T47D (cell line): ENCODE measurements around the gene PRIMPOL.
"Not testable (repeated sequence)": the region's sequence is repeated elsewhere in the genome, so short reads cannot be mapped to it uniquely, and the experiment has no call there.

Experiments
- DNase-seq, 2 experiments: peaks; one replicate each; pipeline versions ENCODE4 v3.0.0 to v3.0.0-alpha.2; 2011 to 2012; ENCODE audit warnings: low read depth in 1 of 2, low spot score in 1 of 2
- JUND ChIP-seq: IDR thresholded peaks from 2 replicates; pipeline ENCODE4 v1.6.1; 2012; ENCODE audit warnings: low read depth
- in situ Hi-C: cut with HindIII; loops from 2 replicates; pipeline ENCODE4 v1.10.0; 2016; ENCODE audit warnings: low sequenced_read_pairs, low pct_unique_long_range_greater_than_20kb

PRIMPOL gene

DNA sequence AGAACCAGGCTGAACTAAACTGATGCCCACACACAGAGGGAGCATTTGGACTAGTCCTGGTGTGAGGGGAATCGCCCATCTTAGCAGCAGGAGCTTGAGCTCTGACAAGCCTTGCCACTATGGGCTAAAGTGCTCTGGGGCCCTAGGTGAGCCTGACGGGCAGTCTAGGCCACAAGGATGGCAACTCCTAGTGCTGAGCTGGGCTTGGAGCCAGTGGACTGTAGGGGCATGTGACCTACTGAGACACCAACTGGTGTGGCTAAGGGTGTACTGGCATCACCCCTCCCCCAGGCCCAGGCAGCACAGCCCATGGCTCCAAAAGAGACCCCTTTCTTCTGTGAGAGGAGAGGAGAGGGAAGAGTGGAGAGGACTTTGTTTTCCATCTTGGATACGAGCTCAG lies 69.9 kb downstream of the PRIMPOL start:
- no peak for TF ChIP-seq JUND
- in situ Hi-C loops, result no loop called here
- no peak for DNase-seq

DNA sequence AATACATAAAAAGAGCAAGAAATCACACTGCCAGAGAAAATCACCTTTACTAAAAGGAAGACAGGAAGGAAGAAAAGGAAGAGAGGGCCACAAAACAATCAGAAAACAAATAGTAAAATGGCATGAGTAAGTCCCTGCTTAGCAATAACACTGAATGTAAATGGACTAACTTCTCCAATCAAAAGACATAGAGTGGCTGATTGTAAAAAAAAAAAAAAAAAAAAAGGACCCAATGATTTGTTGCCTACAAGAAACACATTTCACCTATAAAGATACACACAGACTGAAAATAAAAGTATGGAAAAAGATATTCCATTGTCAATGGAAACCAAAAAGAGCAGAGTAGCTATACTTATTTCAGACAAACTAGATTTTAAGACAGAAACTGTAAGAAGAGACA lies 71.7 kb downstream of the PRIMPOL start:
- no peak for DNase-seq
- TF ChIP-seq JUND, result no peak
- in situ Hi-C loops, result no loop called here

DNA sequence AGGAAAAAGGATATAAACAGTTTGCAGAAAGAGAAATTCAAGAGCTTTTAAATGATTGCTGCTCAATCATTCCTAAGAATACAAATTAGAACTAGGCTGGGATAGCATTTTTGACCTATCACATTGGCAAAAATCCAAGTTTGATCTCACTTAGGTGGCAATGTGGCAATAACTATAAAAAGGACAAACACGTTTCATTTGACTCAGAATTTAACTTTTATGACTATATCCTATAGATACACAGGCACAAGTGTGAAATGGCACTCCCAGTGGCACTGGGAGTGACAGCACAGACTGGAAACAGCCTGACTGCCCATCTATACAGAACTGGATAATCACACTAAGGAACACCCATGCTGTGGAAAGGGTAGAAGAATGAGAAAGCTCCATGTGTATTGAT lies 73.3 kb downstream of the PRIMPOL start:
- no peak for TF ChIP-seq JUND
- peak in 1 of 2 experiments; percentile 44 for DNase-seq
- in situ Hi-C loops, result no loop called here

DNA sequence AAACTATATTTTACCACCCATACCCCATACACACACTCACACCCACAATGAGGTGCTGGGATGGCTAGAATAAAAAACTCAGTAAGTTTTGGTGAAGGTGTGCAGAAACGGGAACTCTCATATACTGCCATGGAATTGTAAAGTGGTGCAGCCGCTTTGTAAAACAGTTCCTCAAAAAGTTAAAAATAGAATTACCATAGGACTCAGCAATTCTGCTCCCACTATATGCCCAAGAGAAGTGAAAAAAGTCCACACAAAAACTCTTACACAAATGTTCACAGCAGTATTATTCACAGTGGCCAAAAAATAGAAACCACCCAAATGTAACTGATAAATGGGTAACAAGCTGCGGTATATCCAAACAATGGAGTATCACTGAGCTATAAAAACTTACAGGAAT lies 77.9 kb downstream of the PRIMPOL start:
- in situ Hi-C loops, result no loop called here
- DNase-seq, result no peak
- no peak for TF ChIP-seq JUND

DNA sequence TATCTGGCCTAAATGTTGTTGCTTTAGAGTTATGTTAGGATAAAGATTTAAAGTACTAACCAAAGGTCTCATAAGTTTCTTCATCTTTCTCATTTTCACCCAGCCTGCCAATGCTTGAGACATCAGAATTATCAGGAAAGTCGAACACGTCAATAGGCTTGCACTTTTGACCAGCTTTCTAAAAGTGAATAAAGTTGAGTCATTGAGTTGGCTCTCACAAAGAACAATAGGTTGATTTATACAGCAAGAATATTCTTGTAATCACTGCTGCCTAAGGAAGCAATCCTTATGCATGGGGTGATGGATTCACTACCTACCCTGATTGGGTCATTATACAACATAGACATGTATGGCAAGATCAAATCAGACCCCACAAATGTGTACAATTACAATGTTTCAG lies 79.3 kb downstream of the PRIMPOL start:
- in situ Hi-C loops, result no loop called here
- no peak for TF ChIP-seq JUND
- DNase-seq, result no peak

DNA sequence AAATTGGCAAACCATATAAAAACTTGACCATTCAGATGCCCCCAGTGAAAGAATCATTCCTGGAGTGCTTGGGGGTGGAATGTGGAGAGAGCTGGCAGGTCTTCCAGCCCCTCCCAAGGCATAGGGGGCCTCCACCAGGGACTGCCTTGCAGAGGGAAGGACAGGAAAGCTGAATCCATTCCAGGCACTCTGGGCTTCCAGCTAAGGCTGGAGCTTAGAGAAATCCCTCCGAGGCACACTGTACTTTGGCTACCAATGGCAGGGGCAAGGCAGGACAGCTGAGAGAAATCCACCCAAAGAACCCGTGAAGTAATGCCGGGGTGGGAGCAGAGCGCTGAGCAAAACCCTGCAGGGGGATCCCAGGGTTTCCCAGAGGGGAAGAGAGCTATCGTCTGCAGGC lies 80.4 kb downstream of the PRIMPOL start:
- DNase-seq, result no peak
- no peak for TF ChIP-seq JUND
- in situ Hi-C loops, result no loop called here

DNA sequence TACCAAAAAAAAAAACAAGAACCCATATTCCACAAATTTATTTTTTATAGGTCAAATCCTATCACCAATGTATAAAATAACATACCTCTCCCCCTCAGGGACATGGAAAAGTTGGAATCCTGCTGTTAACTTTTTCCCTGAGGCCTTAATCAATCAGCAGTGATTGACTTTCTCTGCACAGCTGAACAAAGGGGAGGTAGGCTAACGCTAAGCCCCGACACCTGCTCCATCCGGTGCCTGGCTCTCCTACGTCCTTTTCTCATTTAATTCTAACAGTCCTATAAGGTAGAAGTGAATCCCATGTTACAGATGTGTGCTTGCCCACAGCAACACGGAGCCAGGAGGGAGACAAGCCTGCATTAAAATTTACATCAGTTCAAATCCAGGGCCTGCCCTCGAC lies 81.5 kb downstream of the PRIMPOL start:
- TF ChIP-seq JUND, result no peak
- in situ Hi-C loops, result no loop called here

DNA sequence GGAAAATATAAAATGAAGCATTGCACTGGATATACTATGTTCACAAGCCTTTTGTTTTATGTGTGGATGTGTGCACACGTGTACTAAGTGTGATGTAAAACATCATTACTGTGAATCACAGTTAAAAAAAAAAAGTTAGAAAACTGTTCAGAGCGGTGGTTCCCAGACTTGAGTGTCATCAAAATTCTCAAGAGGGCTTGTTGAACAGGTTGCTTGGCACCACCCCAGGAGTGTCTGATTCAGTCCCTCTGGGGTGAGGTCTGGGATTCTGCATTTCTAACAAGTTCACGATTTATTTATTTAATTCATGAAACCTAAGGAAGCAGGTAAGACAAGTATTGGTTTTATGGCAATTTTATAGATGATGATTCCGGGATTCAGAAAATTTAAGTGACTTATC lies 82.6 kb downstream of the PRIMPOL start:
- no peak for TF ChIP-seq JUND
- peak in 1 of 2 experiments; percentile 58 for DNase-seq
- in situ Hi-C loops, result no loop called here

More for the DNA sequence above, 81.5 kb downstream of the PRIMPOL start:
- DNase-seq, result no peak

DNA sequence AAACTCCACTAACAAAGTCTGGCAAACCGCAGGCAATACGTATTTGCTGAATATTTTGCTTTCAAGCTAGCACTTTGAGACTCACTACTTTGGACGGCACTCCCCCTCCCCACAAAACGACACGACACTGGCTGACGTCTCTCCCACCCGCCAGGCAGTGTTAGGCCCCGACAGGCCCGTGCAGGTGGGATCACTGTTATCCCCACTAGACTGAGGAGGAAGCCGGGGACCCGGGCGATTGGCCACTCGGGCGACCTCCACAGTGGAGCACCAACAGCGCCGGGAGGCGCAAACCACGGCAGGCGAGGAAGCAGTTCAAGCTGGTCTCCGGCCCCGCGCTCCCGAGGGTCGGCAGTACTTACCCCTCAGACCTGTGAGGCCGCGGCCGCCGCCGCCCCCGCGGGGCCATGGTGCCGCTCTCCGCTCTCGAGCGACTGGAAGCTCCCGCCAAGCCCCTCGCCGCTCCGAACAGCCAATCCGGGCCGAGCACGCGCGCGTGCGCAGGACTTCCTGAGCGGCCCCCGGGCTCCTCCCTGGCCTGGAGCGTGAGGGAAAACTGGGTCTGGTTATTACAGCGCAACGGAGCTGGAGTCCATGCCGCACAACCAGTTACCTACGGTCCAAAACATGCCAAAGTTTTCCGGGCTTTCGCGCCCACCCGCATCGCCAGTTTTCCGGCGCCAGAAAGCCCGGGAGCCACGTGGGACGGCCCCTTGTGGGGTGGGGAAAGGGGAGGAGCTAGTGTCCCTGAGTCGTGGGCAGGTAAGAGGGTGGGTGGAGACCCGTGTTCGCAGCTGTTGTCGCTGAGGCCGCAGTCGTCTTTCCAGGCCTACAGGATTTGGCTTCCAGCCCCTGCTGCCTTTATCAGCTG lies 84.4 kb downstream of the PRIMPOL start, which contains the start of gene CENPU:
Gene CENPU, minus strand, starts transcription at position 443 of the 871 bp plus-strand sequence. Its CDS starts 34 bp downstream, at position 409.
- TF ChIP-seq JUND, result peak; percentile 91
- in situ Hi-C loops, result no loop called here
- peak; percentile 85 to 98 for DNase-seq

DNA sequence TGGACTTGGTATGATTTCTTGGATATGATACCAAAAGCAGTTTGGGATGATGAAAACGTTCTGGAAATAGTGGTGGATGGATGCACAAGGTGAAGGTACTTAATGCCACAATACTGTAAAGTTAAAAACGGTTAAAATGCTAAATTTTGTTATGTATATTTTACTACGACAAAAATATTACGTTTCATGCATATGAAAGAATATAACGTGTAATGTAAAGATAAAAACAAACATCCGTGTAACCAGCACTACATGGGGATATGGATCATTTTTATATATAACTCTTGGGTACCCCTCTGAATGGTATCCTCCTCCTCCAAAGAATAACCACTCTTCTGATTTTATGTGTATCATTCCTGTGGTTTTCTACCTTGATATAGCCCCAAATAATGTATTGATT lies 85.2 kb downstream of the PRIMPOL start:
- DNase-seq, result no peak
- in situ Hi-C loops, result no loop called here
- no peak for TF ChIP-seq JUND

DNA sequence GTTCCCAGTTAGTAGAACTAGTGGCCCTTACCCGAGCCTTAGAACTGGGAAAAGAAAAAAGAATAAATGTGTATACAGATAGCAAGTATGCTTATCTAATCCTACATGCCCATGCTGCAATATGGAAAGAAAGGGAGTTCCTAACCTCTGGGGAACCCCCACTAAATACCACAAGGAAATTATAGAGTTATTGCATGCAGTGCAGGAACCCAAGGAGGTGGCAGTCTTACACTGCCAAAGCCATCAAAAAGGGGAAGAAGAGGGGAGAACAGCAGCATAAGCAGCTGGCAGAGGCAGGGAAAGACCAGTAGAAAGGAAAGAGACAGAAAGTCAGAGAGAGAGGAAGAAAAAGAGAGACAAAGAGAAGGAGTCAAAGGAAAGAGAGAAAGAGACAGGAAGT lies 90.0 kb downstream of the PRIMPOL start:
- DNase-seq, in situ Hi-C loops: not testable (repeated sequence)

DNA sequence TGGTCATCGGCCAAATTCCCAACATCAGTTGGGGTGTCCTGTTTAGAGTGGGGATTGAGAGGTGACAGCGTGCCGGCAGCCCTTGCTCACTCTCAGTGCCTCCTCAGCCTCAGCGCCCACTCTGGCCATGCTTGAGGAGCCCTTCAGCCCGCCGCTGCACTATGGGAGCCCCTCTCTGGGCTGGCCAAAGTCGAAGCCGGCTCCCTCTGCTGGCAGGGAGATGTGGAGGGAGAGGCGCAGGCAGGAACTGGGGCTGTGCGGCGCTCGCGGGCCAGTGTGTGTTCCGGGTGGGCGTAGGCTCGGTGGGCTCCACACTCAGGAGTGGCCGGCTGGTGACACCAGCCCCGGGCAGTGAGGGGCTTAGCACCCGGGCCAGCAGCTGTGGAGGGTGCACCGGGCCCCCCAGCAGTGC lies 91.4 kb downstream of the PRIMPOL start:
- in situ Hi-C loops, result no loop called here
- no peak for TF ChIP-seq JUND
- DNase-seq, result no peak

DNA sequence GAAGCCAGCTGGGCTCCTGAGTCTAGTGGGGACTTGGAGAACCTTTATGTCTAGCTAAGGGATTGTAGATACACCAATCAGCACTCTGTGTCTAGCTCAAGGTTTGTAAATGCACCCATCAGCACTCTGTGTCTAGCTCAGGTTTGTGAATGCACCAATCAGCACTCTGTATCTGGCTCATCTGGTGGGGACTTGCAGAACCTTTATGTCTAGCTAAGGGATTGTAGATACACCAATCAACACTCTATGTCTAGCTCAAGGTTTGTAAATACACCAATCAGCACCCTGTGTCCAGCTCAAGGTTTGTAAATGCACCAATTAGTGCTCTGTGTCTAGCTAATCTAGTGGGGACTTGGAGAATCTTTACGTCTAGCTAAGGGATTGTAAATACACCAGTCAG lies 92.1 kb downstream of the PRIMPOL start:
- in situ Hi-C loops, DNase-seq: not testable (repeated sequence)

DNA sequence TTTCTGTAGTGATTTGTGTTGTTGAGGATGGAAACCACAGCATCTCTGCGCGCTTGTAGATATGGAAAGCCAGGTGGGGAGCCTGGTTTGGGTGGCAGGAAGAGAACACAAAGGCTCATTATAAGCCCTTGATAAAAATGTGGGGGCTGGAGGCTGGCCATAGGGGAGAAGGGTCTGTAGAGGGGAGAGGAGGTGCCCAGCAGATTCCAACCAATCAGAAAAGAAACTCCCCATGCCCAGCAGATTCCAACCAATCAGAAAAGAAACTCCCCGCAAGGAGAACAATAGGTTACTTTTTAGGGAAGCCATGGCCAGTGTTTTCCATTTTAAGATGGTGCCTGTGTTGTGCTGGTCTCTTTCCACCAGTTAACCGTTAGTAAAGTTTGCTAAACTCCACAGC lies 94.1 kb downstream of the PRIMPOL start:
- in situ Hi-C loops, result no loop called here
- TF ChIP-seq JUND, result no peak

More for the DNA sequence above, 94.1 kb downstream of the PRIMPOL start:
- DNase-seq, result no peak
